Measurements from ENCODE around the gene HAX1. TPM values are rescaled to one million over a fixed set of nuclear protein-coding genes. Genes with fewer than 3 reads are reported as not detected.

HAX1 gene
- total RNA-seq: 110 and 154 TPM in 2 replicates

GRCh38 chr1:154272217-154272998, at the start of gene HAX1:
Gene HAX1 (plus strand): TSS chr1:154272629. CDS start chr1:154272724, 95 bp downstream.

DNA sequence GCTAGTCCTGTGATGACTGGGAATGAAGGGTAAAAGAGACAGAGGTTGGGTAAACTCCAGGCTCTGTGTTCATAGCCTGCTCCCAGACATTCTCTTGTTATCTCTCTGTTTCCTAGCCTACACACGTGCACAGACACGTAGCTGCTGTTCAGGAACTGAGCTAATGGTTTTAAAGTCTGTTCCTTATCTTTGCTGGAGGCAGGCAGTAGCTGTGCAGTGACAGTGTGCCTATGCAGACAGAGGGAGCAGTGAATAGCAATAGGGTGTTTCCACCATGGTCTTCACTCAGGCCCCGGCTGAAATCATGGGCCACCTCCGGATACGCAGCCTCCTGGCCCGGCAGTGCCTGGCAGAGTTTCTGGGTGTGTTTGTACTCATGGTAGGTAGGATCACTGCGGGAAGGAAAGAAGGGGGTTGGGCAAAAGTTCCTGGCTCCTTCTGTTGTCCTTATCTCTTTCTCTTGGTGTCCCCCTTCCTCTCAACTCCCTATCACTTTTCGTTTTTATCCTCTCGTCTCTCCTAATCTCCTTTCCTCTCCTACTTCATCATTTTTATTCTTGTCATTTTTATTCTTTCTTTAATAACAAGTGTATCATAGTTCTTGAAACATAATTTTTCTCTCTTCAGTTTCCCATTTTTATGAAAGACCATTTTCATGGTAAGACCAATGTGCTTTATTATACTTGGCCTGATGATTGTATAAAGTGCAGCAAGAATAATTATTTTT, 48.6 kb downstream of the HAX1 start, which contains the start of gene AQP10:
Gene AQP10 (plus strand): TSS at position 212 of the 727 bp plus-strand sequence. CDS start 63 bp downstream, at position 275.

GRCh38 chr1:154324669-154325582, 52.5 kb downstream of the HAX1 start, which contains the start of gene ATP8B2:
Gene ATP8B2 (plus strand): TSS chr1:154325525. CDS start chr1:154328142, 2,617 bp downstream.

Small RNA genes lying within 50 kb of the gene (small RNA-seq; reads per million reads assigned to genes)
- gene RF00273 (ENCODE audit: low replicate concordance) (not detected), gene RNU6-121P (ENCODE audit: low replicate concordance) (not detected), gene RNU6-239P (ENCODE audit: low replicate concordance) (not detected), gene SNORA58B (ENCODE audit: low replicate concordance) (not detected)

Other genes with a start within 250 kb of the HAX1 start
- under 0.01 TPM in 2 replicates for gene NUP210L, start 117.6 kb upstream of the HAX1 start, total RNA-seq
- gene TPM3, start 80.5 kb upstream of the HAX1 start, total RNA-seq: 439 and 952 TPM in 2 replicates
- not detected in 2 replicates for gene CFAP141, start 66.3 kb upstream of the HAX1 start, total RNA-seq
- 77.5 and 104 TPM in 2 replicates for gene UBAP2L, start 51.7 kb upstream of the HAX1 start, total RNA-seq
- not detected in 2 replicates for gene AQP10, start 48.5 kb downstream of the HAX1 start, total RNA-seq
- 171 and 205 TPM in 2 replicates for gene ATP8B2, start 52.9 kb downstream of the HAX1 start, total RNA-seq
- gene IL6R, start 132.7 kb downstream of the HAX1 start, total RNA-seq: 3.6 and 3.7 TPM in 2 replicates
- gene TDRD10, start 229.6 kb downstream of the HAX1 start, total RNA-seq: not detected in 2 replicates
- under 0.01 TPM in 1 of 2 replicates, not detected in the other for gene SHE, start 229.8 kb downstream of the HAX1 start, total RNA-seq